GM19239 (cell line): Measurements from ENCODE around the gene ELAC2.

ENCODE experiments used
- DNase-seq: peaks from one replicate; pipeline ENCODE4 v3.0.0; 2011; ENCODE audit warnings: low spot score; ENCODE audit not compliant: insufficient read length
- FAIRE-seq: peaks from 2 replicates; lab custom pipeline; 2011; peaks lifted over from hg19 to GRCh38; lab: Jason Lieb, UNC

ELAC2 gene

DNA sequence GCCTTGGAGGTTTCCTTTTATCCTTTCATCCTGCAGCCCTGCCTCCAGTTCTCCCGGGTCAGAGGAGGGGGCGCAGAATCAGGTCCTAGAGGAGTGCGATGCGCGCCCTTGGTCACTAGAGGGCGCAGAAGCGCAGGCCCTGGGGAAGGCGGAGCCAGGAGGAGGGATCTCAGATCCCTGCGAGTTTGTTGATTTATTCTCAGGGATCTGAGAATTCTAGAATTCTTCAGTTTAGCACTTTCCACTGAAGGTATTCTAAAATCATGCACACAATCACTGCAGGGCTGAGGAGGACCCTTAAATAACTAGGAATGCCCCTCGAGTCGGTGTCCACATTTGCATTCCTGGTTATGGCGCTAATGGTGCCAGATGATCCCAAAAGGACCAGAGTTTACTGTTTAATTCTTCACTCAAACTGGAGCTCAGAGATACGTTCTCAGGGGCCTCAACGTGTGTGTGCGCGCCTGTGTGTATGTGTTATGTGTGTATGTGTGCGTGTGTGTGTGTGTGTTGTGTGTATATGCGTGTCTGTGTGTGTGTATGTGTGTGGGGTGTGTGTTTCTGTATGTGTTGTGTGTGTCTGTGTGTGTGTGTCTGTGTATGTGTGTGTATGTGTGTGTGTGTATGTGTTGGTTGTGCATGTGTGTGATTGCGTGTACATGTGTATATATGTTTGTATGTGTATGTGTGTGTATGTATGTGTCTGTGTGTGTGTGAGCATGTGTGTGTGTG, 6.9 kb upstream of the ELAC2 start:
- DNase-seq (no peak), FAIRE-seq (peak; percentile 63)

DNA sequence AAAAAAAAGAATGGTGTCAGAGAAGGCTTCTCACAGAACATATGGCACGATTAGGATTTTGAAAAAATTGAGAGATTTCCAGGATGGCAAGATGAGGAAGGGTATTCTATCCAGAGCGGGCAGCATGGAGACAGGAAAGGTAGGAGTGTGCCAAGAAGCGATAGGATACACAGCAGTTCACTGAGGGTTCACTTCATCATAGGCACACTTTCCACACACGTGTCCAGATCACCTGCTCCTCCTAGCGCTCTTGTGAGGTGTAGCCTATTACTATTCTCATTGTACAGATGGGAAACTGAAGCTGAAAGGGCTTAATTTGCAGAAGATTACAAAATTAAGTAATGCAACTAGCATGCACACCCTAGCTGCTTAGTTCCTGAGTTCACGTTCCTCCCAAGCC, 6.2 kb upstream of the ELAC2 start:
- no peak for DNase-seq

GRCh38 chr17:13016881-13017654, 759 bp downstream of the ELAC2 start:
- DNase-seq (no peak), FAIRE-seq (no peak)

More for the DNA sequence above, 6.2 kb upstream of the ELAC2 start:
- no peak for FAIRE-seq

DNA sequence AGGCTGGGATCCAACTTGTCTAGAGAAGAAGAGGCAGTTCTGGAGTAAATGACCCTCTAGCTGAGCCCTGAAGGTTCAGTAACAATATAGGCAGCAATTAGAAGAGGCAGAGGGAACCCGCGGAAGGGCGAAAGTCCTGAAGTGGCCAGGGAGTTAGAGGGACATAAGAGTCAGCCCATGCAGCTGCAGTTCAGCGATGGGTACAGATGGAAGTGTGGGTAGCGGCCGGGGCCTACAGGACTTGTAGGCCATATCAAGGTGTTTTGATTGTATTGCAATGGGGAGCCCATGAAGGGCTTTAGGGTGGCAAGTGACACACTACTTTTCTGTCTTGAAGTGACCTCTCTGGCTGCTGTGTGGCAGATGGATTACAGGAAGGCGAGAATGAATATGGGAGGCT, 3.0 kb downstream of the ELAC2 start:
- FAIRE-seq (no peak), DNase-seq (no peak)

GRCh38 chr17:13010959-13011358, 6.9 kb downstream of the ELAC2 start:
- DNase-seq, result no peak
- FAIRE-seq, result no peak

DNA sequence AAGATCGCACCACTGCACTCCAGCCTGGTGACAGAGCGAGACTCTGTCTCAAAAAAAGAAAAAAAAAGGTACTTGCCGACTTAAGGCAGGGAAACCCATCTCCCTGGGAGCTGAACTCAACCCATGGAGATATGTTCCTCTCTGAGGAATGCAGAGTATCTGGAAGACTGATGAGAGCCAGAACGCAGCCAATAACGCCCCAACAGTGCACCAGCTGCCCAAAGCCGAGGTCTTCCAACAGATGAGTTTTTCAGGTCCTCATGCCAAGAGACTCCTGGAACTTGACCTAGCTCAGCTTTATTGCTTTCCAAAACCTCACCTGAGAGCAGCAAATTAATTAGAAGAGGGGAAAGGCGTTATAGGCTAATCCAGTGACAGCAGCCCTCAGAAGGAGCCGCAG, 9.4 kb downstream of the ELAC2 start:
- DNase-seq, result no peak
- no peak for FAIRE-seq

DNA sequence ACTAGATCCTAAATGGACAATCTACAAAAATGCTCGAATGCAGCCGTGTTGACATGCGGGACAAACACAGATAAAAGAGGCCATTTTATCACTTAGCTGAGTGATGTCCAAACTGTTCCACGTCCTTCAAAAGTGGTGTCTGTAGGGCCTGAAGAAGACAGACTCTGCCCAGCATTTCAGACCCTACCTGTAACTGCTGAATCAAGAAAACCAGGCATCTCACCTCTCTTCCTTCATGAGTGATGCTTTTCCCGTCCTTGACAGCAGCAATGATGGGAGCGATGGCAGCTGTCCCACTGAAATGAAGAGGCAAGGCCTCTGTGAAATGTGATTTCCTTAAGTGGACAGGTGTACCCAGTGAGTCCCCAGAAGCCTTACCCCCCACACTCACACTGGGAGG, 12.3 kb downstream of the ELAC2 start:
- FAIRE-seq, result no peak
- no peak for DNase-seq

GRCh38 chr17:13004336-13004735, 13.5 kb downstream of the ELAC2 start:
- FAIRE-seq, result no peak

DNA sequence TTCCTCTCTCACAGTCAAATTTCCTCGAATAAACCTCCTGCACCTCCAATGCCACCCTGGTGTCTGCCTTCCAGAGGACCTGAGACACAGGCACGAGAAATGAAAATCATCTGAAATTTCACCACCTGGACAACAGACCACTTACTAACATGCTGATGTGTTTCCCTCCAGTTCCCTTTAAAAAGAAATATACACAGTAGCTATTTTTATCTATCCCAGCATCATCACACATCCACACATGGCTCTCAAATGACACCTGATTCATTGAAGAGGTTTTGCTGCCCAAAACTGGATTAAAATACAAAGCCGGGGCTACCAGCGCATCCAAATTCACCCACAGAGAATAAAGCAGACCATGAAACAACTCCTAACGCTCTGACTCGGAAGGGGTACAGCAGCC, 13.9 kb downstream of the ELAC2 start:
- DNase-seq, result no peak
- FAIRE-seq, result no peak

More at GRCh38 chr17:13004336-13004735, 13.5 kb downstream of the ELAC2 start:
- DNase-seq, result no peak

DNA sequence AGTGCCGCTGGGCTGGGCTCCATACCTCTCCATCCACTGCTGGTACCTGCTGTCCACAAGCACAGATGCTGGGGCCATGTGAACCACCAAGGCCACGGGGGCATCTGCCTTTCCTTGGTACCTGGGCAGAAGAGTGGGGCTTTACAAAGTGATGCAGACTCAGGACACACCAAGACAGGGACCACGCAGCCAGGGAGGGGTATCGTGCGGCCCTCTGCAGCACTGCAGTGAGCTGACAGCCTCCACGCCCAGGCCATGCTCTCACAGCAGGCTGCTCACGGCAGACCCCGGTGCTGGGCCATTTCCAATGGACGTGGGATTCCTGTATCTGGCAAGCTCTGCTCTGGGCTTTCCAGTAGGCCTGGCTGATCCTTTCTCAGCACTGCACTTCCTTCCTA, 14.4 kb downstream of the ELAC2 start:
- FAIRE-seq (no peak), DNase-seq (no peak)

GRCh38 chr17:13002761-13003453, 14.9 kb downstream of the ELAC2 start:
- DNase-seq, result no peak
- peak; percentile 80 for FAIRE-seq

- DNase-seq (no peak), FAIRE-seq (no peak)
These were observed 15.7 kb downstream of the ELAC2 start for GRCh38 chr17:13001991-13002615.

DNA sequence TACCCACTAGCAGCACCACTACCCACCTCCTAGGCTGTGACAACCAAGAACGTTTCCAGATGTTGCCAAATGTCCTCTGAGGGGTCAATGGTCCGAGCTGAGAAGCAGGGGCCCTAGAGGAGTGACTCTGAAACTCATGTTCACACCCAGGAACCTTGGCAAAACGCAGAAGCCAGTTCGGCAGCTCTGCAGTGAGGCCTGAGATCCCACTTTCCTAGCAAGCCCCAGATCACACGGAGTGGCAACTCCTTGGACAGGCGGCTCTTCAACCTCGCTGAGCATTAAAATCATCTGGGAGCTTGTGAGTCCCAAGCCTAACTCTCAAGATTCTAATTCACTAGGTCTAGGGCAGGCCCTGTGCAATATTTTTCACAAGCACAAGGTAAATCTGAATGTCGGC, 17.3 kb downstream of the ELAC2 start:
- FAIRE-seq (no peak), DNase-seq (no peak)

GRCh38 chr17:12998874-12999273, 19.0 kb downstream of the ELAC2 start:
- DNase-seq, result no peak
- no peak for FAIRE-seq

DNA sequence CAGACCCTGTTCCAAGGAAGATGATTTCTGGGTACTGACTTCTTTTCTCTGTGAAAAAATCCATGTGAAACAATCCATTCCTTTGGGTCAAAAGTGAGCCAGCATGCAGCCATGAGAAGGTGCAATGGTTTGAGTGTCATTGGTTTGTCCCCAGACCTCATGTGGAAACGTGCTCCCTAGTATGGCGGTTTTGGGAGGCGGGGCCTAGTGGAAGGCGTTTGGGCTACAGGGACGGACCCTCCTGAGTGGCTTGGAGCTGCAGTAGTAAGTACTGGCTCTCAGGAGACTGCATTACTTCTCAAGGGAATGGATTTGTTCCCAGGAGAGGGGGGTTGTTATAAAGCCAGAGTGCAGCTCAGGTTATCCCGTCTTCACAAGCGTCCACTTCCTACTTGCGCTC, 19.4 kb downstream of the ELAC2 start:
- DNase-seq (no peak), FAIRE-seq (no peak)

GRCh38 chr17:12996941-12997340, 20.9 kb downstream of the ELAC2 start:
- FAIRE-seq, result no peak

DNA sequence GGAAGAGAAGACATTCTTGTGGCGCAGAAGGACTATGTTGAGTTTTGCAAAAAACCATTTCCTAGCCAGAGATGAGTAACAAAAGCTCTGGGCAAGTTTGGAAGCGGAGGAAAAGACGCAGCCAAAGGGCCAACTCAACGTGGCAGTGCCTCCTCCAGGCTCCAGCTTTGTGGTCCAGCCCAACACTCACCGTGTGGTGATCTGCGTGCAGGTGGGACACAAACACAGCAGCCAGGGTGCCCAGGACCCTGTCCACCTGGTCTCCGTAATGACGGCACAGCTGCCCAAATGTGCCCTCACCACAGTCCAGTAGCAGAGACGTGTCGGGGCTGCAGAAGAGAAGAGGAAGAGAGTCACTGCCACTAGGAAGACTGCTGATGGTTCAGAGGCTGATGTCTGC, 21.5 kb downstream of the ELAC2 start:
- no peak for FAIRE-seq
- no peak for DNase-seq

More at GRCh38 chr17:12996941-12997340, 20.9 kb downstream of the ELAC2 start:
- no peak for DNase-seq

- DNase-seq (no peak), FAIRE-seq (no peak)
These were observed 21.9 kb downstream of the ELAC2 start for GRCh38 chr17:12995896-12996295.

GRCh38 chr17:12995106-12995895, 22.5 kb downstream of the ELAC2 start:
- DNase-seq, result no peak
- no peak for FAIRE-seq
